Dendritic cell treated with granulocyte-macrophage colony-stimulating factor and Interleukin-4, amounts not matched to agents 40 ng/mL and 50 ng/mL, for 4 days (primary cell): ENCODE measurements around the gene FAM161A.
A peak's percentile ranks its signal among the peaks of the same experiment; 100 is the strongest.
"Not testable (repeated sequence)": the region's sequence is repeated elsewhere in the genome, so short reads cannot be mapped to it uniquely, and the experiment has no call there.

Source experiments
- H3K27ac Mint-ChIP-seq: one replicate; pipeline ENCODE4 v1.8.0; 2022; ENCODE audit warnings: mild to moderate bottlenecking, mixed read lengths
- H3K27me3 Mint-ChIP-seq: one replicate; pipeline ENCODE4 v1.8.0; 2022; ENCODE audit warnings: mild to moderate bottlenecking, mixed read lengths
- H3K36me3 Mint-ChIP-seq: one replicate; pipeline ENCODE4 v1.8.0; 2022; ENCODE audit warnings: low read depth, mixed read lengths
- H3K4me1 Mint-ChIP-seq: one replicate; pipeline ENCODE4 v1.8.0; 2022; ENCODE audit warnings: low read depth, mixed read lengths
- H3K4me3 Mint-ChIP-seq: one replicate; pipeline ENCODE4 v1.8.0; 2022; ENCODE audit warnings: mild to moderate bottlenecking, moderate library complexity, mixed read lengths
- H3K9me3 Mint-ChIP-seq: one replicate; pipeline ENCODE4 v1.8.0; 2022; ENCODE audit warnings: mixed read lengths
- intact Hi-C: fragments of 100-400 bp; cut with micrococcal nuclease; formaldehyde crosslinking; loops from one replicate; pipeline ENCODE4 v1.15.0; 2022

FAM161A gene

DNA sequence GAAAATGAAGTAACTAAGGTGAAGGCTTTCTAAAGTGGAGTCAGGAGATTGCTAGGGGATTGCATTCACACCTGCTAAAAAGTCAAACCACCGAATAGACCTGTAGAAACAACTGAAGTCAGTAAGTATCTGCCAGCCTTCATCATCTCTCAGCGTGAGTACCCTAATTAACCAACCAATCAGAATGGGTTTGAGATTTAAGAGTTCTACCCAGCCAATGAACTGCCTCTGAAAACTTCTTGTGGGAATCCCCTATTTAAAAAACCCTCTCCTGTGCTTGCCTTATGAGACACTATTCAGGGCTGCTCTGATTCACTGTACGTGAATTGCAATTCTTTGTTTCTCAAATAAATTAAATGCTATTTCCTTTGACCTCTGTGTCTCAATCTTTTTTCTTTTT lies 3.4 kb upstream of the FAM161A start:
- no peak overlapping the region for H3K4me3 Mint-ChIP-seq
- no peak overlapping the region for H3K27ac Mint-ChIP-seq
- peaks cover 21% of the 10 kb centered on the region for H3K36me3 Mint-ChIP-seq
- H3K9me3 Mint-ChIP-seq = no peaks in the 10 kb centered on the region
- intact Hi-C loops = loop anchor here (10.0 kb wide), 1 partner anchor 162 kb away; no protein-coding TSS in a partner anchor
- peaks cover 15% of the 10 kb centered on the region for H3K4me1 Mint-ChIP-seq
- H3K27me3 Mint-ChIP-seq = peaks cover 5% of the 10 kb centered on the region

DNA sequence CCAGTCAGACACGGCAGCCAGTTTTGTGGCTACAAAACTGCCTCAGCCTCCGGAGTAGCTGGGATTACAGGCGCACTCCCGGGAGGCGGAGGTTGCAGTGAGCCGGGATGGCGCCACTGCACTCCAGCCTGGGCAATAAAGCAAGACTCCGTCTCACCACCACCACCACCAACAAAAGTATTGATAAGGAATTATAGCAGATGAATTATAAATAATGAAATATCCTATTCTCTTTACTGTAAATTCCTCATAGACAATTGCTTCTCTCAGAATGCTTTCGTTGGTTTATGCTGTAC lies 1.4 kb upstream of the FAM161A start:
- peak overlapping the region; percentile 100 for H3K4me3 Mint-ChIP-seq
- peaks cover 5% of the 10 kb centered on the region for H3K27me3 Mint-ChIP-seq
- intact Hi-C loops = loop anchor here (2.0 to 10.0 kb wide), 3 partner anchors 34 to 316 kb away; partner anchors contain the start of genes CCT4 and XPO1
- peaks cover 15% of the 10 kb centered on the region for H3K4me1 Mint-ChIP-seq
- peak overlapping the region; percentile 89 for H3K27ac Mint-ChIP-seq
- H3K9me3 Mint-ChIP-seq = no peaks in the 10 kb centered on the region
- peaks cover 17% of the 10 kb centered on the region for H3K36me3 Mint-ChIP-seq

DNA sequence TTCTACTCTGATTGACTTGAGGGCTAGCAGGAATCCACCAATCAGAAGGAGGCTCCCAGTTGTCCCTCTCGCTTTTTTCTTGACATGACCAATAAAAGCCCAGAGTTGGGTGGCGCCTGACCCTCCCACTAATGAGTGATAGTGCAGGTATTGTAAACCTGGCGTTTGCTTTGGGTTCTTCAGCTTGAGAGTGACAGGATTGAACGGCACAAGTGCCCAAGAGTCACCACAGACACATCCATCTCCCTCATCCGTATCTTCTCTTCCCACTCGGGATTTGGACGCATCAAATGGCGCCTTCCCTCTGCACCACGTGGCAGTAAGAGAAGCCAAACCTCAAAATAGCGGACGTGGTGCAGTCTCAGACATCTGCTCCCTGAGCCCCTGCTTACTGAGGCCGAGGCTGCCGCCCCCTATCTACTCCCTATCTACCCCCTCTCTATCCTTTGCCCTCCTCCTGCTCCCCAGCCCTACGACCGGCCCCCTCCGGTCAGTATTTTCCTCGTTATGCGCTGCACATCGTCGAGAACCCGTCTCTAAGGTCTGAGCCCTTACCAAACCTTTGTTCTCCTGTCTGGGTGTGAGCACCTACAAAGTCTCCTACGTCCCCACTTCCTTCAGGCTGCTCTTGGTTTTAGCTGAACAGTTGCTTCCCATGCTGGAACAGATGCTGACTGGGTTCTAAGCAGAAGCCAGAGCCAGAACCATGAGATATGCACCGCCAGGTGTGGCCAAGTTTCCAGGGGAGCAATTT lies 881 bp upstream of the FAM161A start:
- Mint-ChIP-seq H3K27ac (peak overlapping the region; percentile 89), H3K27me3 (peaks cover 5% of the 10 kb centered on the region), H3K4me1 (peaks cover 15% of the 10 kb centered on the region), H3K36me3 (peaks cover 17% of the 10 kb centered on the region), H3K9me3 (no peaks in the 10 kb centered on the region), H3K4me3 (peak overlapping the region; percentile 100)
- intact Hi-C loops = loop anchor here (1.0 to 10.0 kb wide), 4 partner anchors 34 to 316 kb away; partner anchors contain the start of genes CCT4 and XPO1

DNA sequence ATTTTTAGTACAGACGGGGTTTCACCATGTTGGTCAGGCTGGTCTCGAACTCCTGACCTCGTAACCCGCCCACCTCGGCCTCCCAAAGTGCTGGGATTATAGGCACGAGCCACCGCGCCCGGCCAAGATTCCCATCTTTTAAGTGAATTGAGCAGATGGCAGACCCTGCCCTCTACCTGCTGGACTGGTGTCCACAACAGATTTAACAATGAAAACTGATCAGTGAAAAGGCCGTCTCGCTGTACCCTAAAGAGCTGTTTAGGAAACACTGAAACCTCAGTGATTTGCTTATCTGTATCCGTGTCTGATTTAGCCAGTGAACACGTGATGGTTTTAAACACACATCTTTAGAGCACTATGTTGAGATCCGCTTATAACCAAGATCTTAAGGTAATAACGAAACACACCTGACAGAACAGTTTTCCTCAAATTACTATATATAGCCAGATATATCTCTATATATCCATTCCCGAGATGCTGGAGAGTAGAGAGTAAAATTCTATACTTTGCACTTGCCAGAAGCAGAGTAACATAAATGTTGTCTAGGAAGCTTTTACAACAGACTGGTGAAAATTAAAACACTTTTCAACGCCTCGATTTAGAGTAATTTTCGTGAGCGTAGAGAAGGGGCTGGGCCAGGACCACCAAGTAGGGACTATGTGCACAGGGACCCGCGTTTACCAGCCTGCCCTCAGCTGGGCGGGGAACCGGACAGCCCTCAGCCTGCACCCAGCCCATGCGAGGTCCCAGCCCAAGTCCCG lies 594 bp downstream of the FAM161A start:
- Mint-ChIP-seq H3K36me3 (peaks cover 17% of the 10 kb centered on the region), H3K27me3 (peaks cover 5% of the 10 kb centered on the region), H3K4me3 (peak overlapping the region; percentile 100), H3K9me3 (no peaks in the 10 kb centered on the region), H3K4me1 (peaks cover 15% of the 10 kb centered on the region), H3K27ac (peak overlapping the region; percentile 89)
- intact Hi-C loops = loop anchor here (10.0 kb wide), 1 partner anchor 158 kb away; no protein-coding TSS in a partner anchor

GRCh38 chr2:61851270-61851669 lies 2.6 kb downstream of the FAM161A start:
- intact Hi-C loops = loop anchor here (10.0 kb wide), 1 partner anchor 156 kb away; no protein-coding TSS in a partner anchor
- H3K27me3 Mint-ChIP-seq = not testable (repeated sequence)

DNA sequence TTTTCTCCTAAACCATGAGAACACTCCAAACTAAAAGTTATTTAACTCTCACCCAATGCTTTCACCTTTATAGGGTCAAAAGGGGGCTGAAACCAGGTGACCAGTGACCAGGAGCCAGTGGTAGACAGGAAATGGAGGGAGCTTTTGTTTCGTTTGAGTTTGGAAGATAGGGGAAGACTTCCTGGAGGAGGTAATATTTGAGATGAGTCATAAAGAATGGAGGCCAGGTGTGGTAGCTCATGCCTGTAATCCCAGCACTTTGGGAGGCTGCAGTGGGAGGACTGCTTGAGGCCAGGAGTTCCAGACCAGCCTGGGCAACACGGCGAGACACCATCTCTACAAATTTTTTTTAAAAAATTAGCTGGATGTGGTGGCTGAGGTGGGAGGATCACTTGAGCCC lies 8.5 kb downstream of the FAM161A start:
- intact Hi-C loops = no loop called here
- no peak overlapping the region for H3K27ac Mint-ChIP-seq
- H3K4me1 Mint-ChIP-seq = no peaks in the 10 kb centered on the region

More at GRCh38 chr2:61851270-61851669, 2.6 kb downstream of the FAM161A start:
- peaks cover 17% of the 10 kb centered on the region for H3K36me3 Mint-ChIP-seq
- H3K9me3 Mint-ChIP-seq, H3K4me3 Mint-ChIP-seq, H3K27ac Mint-ChIP-seq: not testable (repeated sequence)
- H3K4me1 Mint-ChIP-seq = peaks cover 15% of the 10 kb centered on the region

GRCh38 chr2:61841286-61841685 lies 12.6 kb downstream of the FAM161A start:
- H3K27me3 Mint-ChIP-seq = no peaks in the 10 kb centered on the region
- no peak overlapping the region for H3K4me3 Mint-ChIP-seq
- H3K27ac Mint-ChIP-seq = no peak overlapping the region
- H3K9me3 Mint-ChIP-seq = no peaks in the 10 kb centered on the region
- H3K36me3 Mint-ChIP-seq = no peaks in the 10 kb centered on the region
- no peaks in the 10 kb centered on the region for H3K4me1 Mint-ChIP-seq
- intact Hi-C loops = no loop called here

More for the DNA sequence above, 8.5 kb downstream of the FAM161A start:
- no peaks in the 10 kb centered on the region for H3K27me3 Mint-ChIP-seq
- no peaks in the 10 kb centered on the region for H3K36me3 Mint-ChIP-seq
- no peaks in the 10 kb centered on the region for H3K9me3 Mint-ChIP-seq
- H3K4me3 Mint-ChIP-seq = no peak overlapping the region

- Mint-ChIP-seq H3K27me3 (no peaks in the 10 kb centered on the region), H3K4me1 (no peaks in the 10 kb centered on the region), H3K36me3 (no peaks in the 10 kb centered on the region), H3K4me3 (no peak overlapping the region), H3K27ac (no peak overlapping the region), H3K9me3 (no peaks in the 10 kb centered on the region)
- intact Hi-C loops = no loop called here
These were observed 19.0 kb downstream of the FAM161A start for GRCh38 chr2:61834893-61835292.

- intact Hi-C loops = no loop called here
- no peak overlapping the region for H3K27ac Mint-ChIP-seq
- H3K4me1 Mint-ChIP-seq = no peaks in the 10 kb centered on the region
- H3K4me3 Mint-ChIP-seq = no peak overlapping the region
- H3K9me3 Mint-ChIP-seq = no peaks in the 10 kb centered on the region
- H3K36me3 Mint-ChIP-seq = no peaks in the 10 kb centered on the region
- H3K27me3 Mint-ChIP-seq = no peaks in the 10 kb centered on the region
These were observed 19.9 kb downstream of the FAM161A start for GRCh38 chr2:61833971-61834370.

DNA sequence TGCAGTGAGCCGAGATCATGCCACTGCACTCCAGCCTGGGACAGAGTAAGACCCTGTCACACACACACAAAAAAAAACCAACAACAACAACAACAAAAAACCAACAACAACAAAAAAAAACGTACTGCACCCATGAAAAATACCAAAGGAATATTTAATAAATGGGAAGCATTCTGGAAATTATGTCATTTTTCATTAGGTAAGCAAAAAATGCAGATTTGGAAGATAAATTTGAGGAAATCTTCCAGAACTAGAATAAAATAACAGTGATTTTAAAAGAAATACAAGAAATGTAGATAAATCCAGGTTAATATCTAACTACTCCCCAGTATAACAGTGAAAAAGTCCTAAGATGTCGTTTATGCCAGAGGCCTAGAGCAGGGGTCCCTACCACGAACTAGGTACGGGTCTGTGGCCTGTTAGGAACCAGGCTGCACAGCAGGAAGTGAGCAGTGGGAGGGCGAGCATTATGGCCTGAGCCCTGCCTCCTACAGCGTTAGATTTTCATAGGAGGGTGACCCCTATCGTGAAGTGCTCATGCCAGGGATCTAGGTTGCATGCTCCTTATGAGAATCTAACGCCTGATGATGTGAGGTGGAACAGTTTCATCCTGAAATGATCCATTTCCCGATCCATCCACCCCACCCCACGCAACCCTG lies 21.5 kb downstream of the FAM161A start:
- Mint-ChIP-seq H3K27ac (no peak overlapping the region), H3K4me3 (no peak overlapping the region), H3K9me3 (no peaks in the 10 kb centered on the region), H3K4me1 (no peaks in the 10 kb centered on the region), H3K27me3 (no peaks in the 10 kb centered on the region), H3K36me3 (no peaks in the 10 kb centered on the region)
- intact Hi-C loops = no loop called here

GRCh38 chr2:61822255-61822654 lies 31.6 kb downstream of the FAM161A start:
- no peaks in the 10 kb centered on the region for H3K4me1 Mint-ChIP-seq
- H3K27me3 Mint-ChIP-seq = no peaks in the 10 kb centered on the region
- no peaks in the 10 kb centered on the region for H3K36me3 Mint-ChIP-seq

DNA sequence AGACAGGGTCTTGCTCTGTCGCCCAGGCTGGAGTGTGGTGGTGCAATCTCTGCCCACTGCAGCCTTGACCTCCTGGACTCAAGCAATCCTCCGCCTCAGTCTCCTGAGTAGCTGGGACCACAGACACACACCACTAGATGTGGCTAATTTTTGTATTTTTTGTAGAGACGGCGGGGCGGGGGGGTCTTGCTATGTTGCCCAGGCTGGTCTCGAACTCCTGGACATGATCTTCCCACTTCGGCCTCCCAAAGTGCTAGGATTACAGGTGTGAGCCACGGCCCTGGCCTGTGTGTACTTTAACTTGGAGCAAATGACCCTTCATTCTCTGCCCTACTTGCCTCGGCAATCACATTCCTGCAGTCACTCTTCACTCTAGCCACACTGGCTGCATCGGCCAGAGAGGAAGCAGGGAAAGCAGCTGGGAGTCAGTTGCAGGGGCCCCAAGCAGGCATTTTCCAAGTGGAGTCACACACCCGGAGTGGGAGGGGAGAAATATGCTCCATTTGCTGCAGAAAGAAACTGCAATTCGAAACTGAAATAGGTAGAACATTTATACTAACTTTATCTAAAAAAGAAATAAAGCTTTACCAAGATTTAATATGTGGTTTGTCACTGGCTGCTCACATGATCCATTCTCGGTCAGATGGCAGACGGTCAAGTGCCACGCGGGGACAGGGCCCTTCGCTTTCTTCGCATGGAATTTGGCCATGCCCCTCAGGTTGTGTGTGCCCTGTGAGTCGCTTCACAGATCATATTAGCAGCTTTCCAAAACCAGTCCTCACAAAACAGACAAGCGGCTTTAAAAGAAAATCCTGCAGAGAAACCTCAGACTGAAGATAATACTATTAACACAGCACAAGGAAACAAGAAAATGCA lies 37.1 kb downstream of the FAM161A start:
- Mint-ChIP-seq H3K27me3 (no peaks in the 10 kb centered on the region), H3K36me3 (no peaks in the 10 kb centered on the region), H3K4me3 (no peak overlapping the region), H3K27ac (no peak overlapping the region), H3K4me1 (no peaks in the 10 kb centered on the region), H3K9me3 (no peaks in the 10 kb centered on the region)
- intact Hi-C loops = no loop called here

More at GRCh38 chr2:61822255-61822654, 31.6 kb downstream of the FAM161A start:
- intact Hi-C loops = no loop called here
- Mint-ChIP-seq H3K9me3 (no peaks in the 10 kb centered on the region), H3K27ac (no peak overlapping the region), H3K4me3 (no peak overlapping the region)

- H3K9me3 Mint-ChIP-seq = no peaks in the 10 kb centered on the region
- H3K27me3 Mint-ChIP-seq = no peaks in the 10 kb centered on the region
- no peaks in the 10 kb centered on the region for H3K36me3 Mint-ChIP-seq
- intact Hi-C loops = no loop called here
- H3K4me3 Mint-ChIP-seq = no peak overlapping the region
- H3K27ac Mint-ChIP-seq = no peak overlapping the region
- no peaks in the 10 kb centered on the region for H3K4me1 Mint-ChIP-seq
These were observed 39.2 kb downstream of the FAM161A start for GRCh38 chr2:61814539-61815160.
